HCT116 (cell line): ENCODE data around the gene CTSW. TPM values are rescaled to one million over a fixed set of nuclear protein-coding genes. Genes with fewer than 3 reads are reported as not detected.

ENCODE experiments used
- ATAC-seq: fragments of 200-7000 bp; cut with Tn5 transposase; 2 replicates; pipeline ENCODE4 v1.9.1; 2020; ENCODE audit warnings: mild to moderate bottlenecking, moderate library complexity
- BruUV-seq: library from RNA; stranded (reverse); fragments of 400-500 nt; replicated peaks from 2 replicates; lab custom pipeline; 2021; lab: Mats Ljungman, UMichigan
- CTCF ChIA-PET: fragments of 300-600 bp; sonication (Branson Sonifier 250); formaldehyde crosslinking; loops from one replicate; lab custom pipeline; 2021; ENCODE audit warnings: antibody characterized with exemption; lab: Charles Lee
- POLR2A ChIA-PET: fragments of 300-600, 350-600 bp; sonication (Branson Sonifier 250); formaldehyde crosslinking; loops from one replicate; lab custom pipeline; 2021; ENCODE audit warnings: antibody characterized with exemption; lab: Charles Lee
- RAD21 ChIA-PET, 2 experiments: fragments of 300-600 bp; sonication (Branson Sonifier 250); formaldehyde crosslinking; loops; one replicate each; lab custom pipeline; 2023; ENCODE audit warnings: low total read pairs in 2 of 2; ENCODE audit not compliant: uncharacterized antibody in 2 of 2, unreplicated experiment in 2 of 2, low non-redundant PET in 1 of 2; lab: Charles Lee
- DNase-seq: peaks from one replicate; pipeline ENCODE4 v3.0.0-alpha.2; 2010; ENCODE audit warnings: low read depth, low spot score
- H2AFZ ChIP-seq: fragments of 200-600 bp; shearing (Covaris generic), sonication (generic); 2 replicates; pipeline ENCODE4 v1.6.1; 2017; ENCODE audit warnings: low read depth, mixed run types, mixed read lengths, antibody characterized with exemption, low read length; ENCODE audit not compliant: poor library complexity, severe bottlenecking
- H3K27ac ChIP-seq: 2 replicates; pipeline ENCODE4 v1.5.1; 2012; ENCODE audit warnings: low read depth, low read length
- H3K27me3 ChIP-seq: fragments of 200-600 bp; sonication (generic); 2 replicates; pipeline ENCODE4 v1.6.1; 2016; ENCODE audit warnings: mixed run types, low read length, mixed read lengths; ENCODE audit not compliant: insufficient read depth
- H3K36me3 ChIP-seq, 2 experiments: fragments of 200-500 bp in 1 of 2; fragments of 200-600 bp in 1 of 2; sonication (Bioruptor generic) in 1 of 2; sonication (generic) in 1 of 2; 2 replicates each; pipeline versions ENCODE4 v1.5.1 to v1.6.1; 2014 to 2016; ENCODE audit warnings: low read length in 2 of 2, inconsistent platforms in 1 of 2, mixed read lengths in 1 of 2, mixed run types in 1 of 2; ENCODE audit not compliant: insufficient read depth in 2 of 2, control insufficient read depth in 1 of 2
- H3K4me1 ChIP-seq, 2 experiments: fragments of 200-600 bp in 1 of 2; sonication (generic) in 1 of 2; 2 replicates each; pipeline versions ENCODE4 v1.5.1 to v1.6.1; 2012 to 2017; ENCODE audit warnings: low read length in 2 of 2, inconsistent platforms in 1 of 2, mild to moderate bottlenecking in 1 of 2, mixed read lengths in 1 of 2, mixed run types in 1 of 2, moderate library complexity in 1 of 2; ENCODE audit not compliant: insufficient read depth in 2 of 2, control insufficient read depth in 1 of 2
- H3K4me2 ChIP-seq: fragments of 200-600 bp; sonication (generic); 2 replicates; pipeline ENCODE4 v1.6.1; 2017; ENCODE audit warnings: mixed run types, low read length, mixed read lengths
- H3K4me3 ChIP-seq, 2 experiments: fragments of 200-600 bp in 1 of 2; sonication (generic) in 1 of 2; replicated peaks in 1 of 2; 2 replicates each; pipeline ENCODE4 v1.5.1; 2011 to 2016; ENCODE audit warnings: low read length in 2 of 2, control low read depth in 1 of 2, low read depth in 1 of 2, mild to moderate bottlenecking in 1 of 2, mixed read lengths in 1 of 2, mixed run types in 1 of 2
- H3K79me2 ChIP-seq: fragments of 200-600 bp; sonication (generic); 2 replicates; pipeline ENCODE4 v1.6.1; 2017; ENCODE audit warnings: mild to moderate bottlenecking, mixed run types, low read length, moderate library complexity, mixed read lengths; ENCODE audit not compliant: insufficient read depth
- H3K9ac ChIP-seq: fragments of 200-600 bp; sonication (generic); 2 replicates; pipeline ENCODE4 v1.6.1; 2016; ENCODE audit warnings: low read length, mixed read lengths
- H3K9me2 ChIP-seq: fragments of 200-600 bp; sonication (generic), shearing (Covaris generic); 2 replicates; pipeline ENCODE4 v1.6.1; 2017; ENCODE audit warnings: mixed run types, mild to moderate bottlenecking, moderate library complexity; ENCODE audit not compliant: insufficient read depth
- H3K9me3 ChIP-seq, 2 experiments: fragments of 200-500 bp in 1 of 2; fragments of 200-600 bp in 1 of 2; sonication (Bioruptor generic) in 1 of 2; sonication (generic) in 1 of 2; 2 replicates each; pipeline ENCODE4 v1.6.1; 2014 to 2017; ENCODE audit warnings: low read length in 2 of 2, mixed read lengths in 2 of 2, inconsistent platforms in 1 of 2, low read depth in 1 of 2, mild to moderate bottlenecking in 1 of 2, mixed run types in 1 of 2, moderate library complexity in 1 of 2; ENCODE audit not compliant: control insufficient read depth in 1 of 2, insufficient read depth in 1 of 2
- H4K20me1 ChIP-seq: fragments of 200-600 bp; sonication (generic), shearing (Covaris generic); 2 replicates; pipeline ENCODE4 v1.6.1; 2017; ENCODE audit warnings: mixed run types, mild to moderate bottlenecking, moderate library complexity; ENCODE audit not compliant: insufficient read depth
- ATF3 ChIP-seq: IDR thresholded peaks from 2 replicates; pipeline ENCODE4 v1.6.1; 2012
- CBX3 ChIP-seq: IDR thresholded peaks from 2 replicates; pipeline ENCODE4 v1.6.1; 2012; ENCODE audit warnings: low read depth
- CEBPB ChIP-seq: IDR thresholded peaks from 2 replicates; pipeline ENCODE4 v1.6.1; 2012; ENCODE audit warnings: low read depth
- EGR1 ChIP-seq: IDR thresholded peaks from 2 replicates; pipeline ENCODE4 v1.6.1; 2012; ENCODE audit warnings: low read depth
- ELF1 ChIP-seq: IDR thresholded peaks from 2 replicates; pipeline ENCODE4 v1.6.1; 2012; ENCODE audit warnings: low read depth, borderline replicate concordance
- EZH2 ChIP-seq: fragments of 200-600 bp; sonication (generic); IDR thresholded peaks from 2 replicates; pipeline ENCODE4 v1.6.1; 2017; ENCODE audit warnings: antibody characterized with exemption, mixed run types
- FOSL1 ChIP-seq: IDR thresholded peaks from 2 replicates; pipeline ENCODE4 v1.6.1; 2012; ENCODE audit warnings: low read depth
- JUND ChIP-seq: IDR thresholded peaks from 2 replicates; pipeline ENCODE4 v1.6.1; 2012
- MAX ChIP-seq: IDR thresholded peaks from 2 replicates; pipeline ENCODE4 v1.6.1; 2012
- POLR2A ChIP-seq: IDR thresholded peaks from 2 replicates; pipeline ENCODE4 v1.7.0; 2011; ENCODE audit warnings: borderline replicate concordance; ENCODE audit not compliant: insufficient read depth, insufficient read length; ENCODE audit errors: extremely low read depth
- POLR2AphosphoS5 ChIP-seq: IDR thresholded peaks from 2 replicates; pipeline ENCODE4 v1.6.1; 2011; ENCODE audit warnings: mild to moderate bottlenecking, low read depth, low read length, moderate library complexity
- RAD21 ChIP-seq: IDR thresholded peaks from 2 replicates; pipeline ENCODE4 v1.6.1; 2012; ENCODE audit warnings: low read depth, mild to moderate bottlenecking
- SIN3A ChIP-seq: IDR thresholded peaks from 2 replicates; pipeline ENCODE4 v1.6.1; 2012; ENCODE audit warnings: low read depth
- SRF ChIP-seq: IDR thresholded peaks from 2 replicates; pipeline ENCODE4 v1.6.1; 2012; ENCODE audit warnings: low read depth
- TCF7L2 ChIP-seq: IDR thresholded peaks from 2 replicates; pipeline ENCODE4 v1.7.0; 2011; ENCODE audit warnings: borderline replicate concordance, inconsistent platforms; ENCODE audit not compliant: insufficient read depth, insufficient read length; ENCODE audit errors: extremely low read depth
- YY1 ChIP-seq: IDR thresholded peaks from 2 replicates; pipeline ENCODE4 v1.6.1; 2011; ENCODE audit warnings: low read length, low read depth, moderate library complexity, mild to moderate bottlenecking; ENCODE audit not compliant: insufficient replicate concordance; ENCODE audit errors: extremely low read depth
- ZFX ChIP-seq: fragments of 450-650 bp; IDR thresholded peaks from 2 replicates; pipeline ENCODE4 v1.6.1; 2017
- ZNF274 ChIP-seq: fragments of 200-500 bp; sonication (Bioruptor generic); IDR thresholded peaks from 2 replicates; pipeline ENCODE4 v1.6.1; 2014; ENCODE audit warnings: mild to moderate bottlenecking, low read depth, low read length, inconsistent platforms
- intact Hi-C: fragments of 100-400 bp; cut with micrococcal nuclease; formaldehyde crosslinking; loops from 2 replicates; pipeline ENCODE4 v1.10.0; 2022
- total RNA-seq: library from RNA; stranded (reverse); gene quantifications from one replicate; pipeline ENCODE4 v1.2.1, GENCODE V29; 2021; ENCODE audit not compliant: unreplicated experiment

Gene CTSW
- total RNA-seq, 1 experiment from 2014 or later, result not detected

- CTCF ChIA-PET, result interaction anchor here (0.6 to 4.3 kb wide), 6 partner anchors 20 to 147 kb away, joined by 3 to 82 read pairs (median 10); partner anchors contain the start of genes AP5B1, CCDC85B, FIBP and KAT5
Observed at GRCh38 chr11:65858681-65859087, 21.0 kb upstream of the CTSW start.

GRCh38 chr11:65859095-65859811 is 20.4 kb upstream of the CTSW start:
- ChIA-PET POLR2A (interaction anchor here (0.6 to 5.3 kb wide), 22 partner anchors 8 to 436 kb away, joined by 3 to 84 read pairs (median 4); partner anchors contain the start of genes BANF1, CCDC85B, FIBP and FOSL1), RAD21 (interaction anchor here (0.5 to 1.2 kb wide), 4 partner anchors 30 to 245 kb away, joined by 3 to 4 read pairs (median 3); partner anchors contain the start of gene KAT5 (in 1 of the 2)), CTCF (interaction anchor here (0.6 to 4.3 kb wide), 30 partner anchors 8 to 300 kb away, joined by 3 to 82 read pairs (median 5); partner anchors contain the start of genes AP5B1, CCDC85B, FIBP and KAT5)
- H4K20me1 ChIP-seq, result peaks cover 15% of the 10 kb centered on the region; the same call in 1 of the 2 replicates
- H3K9me3 ChIP-seq, result no peaks in the 10 kb centered on the region
- H3K36me3 ChIP-seq, result peaks cover 24 to 37% of the 10 kb centered on the region in 2 experiments
- peak overlapping the region; percentile 99 for H3K9ac ChIP-seq
- H2AFZ ChIP-seq, result peak overlapping the region; percentile 50
- H3K4me2 ChIP-seq, result peak overlapping the region; percentile 77
- DNase-seq (peak; percentile 95), ATAC-seq (peak; percentile 66)
- peaks cover 59% of the 10 kb centered on the region for H3K79me2 ChIP-seq
- intact Hi-C loops, result loop anchor here (1.0 kb wide), 1 partner anchor 244 kb away; the partner anchor contains the start of gene PCNX3
- H3K27ac ChIP-seq, result peak overlapping the region; percentile 97
- H3K4me3 ChIP-seq, result peak overlapping the region; percentile 85 to 100
- H3K9me2 ChIP-seq, result no peaks in the 10 kb centered on the region
- H3K4me1 ChIP-seq, result peaks cover 23 to 44% of the 10 kb centered on the region in 2 experiments
- no peaks in the 10 kb centered on the region for H3K27me3 ChIP-seq
- BruUV-seq, result no TSS peak
- TF ChIP-seq EGR1, result no peak
- TF ChIP-seq FOSL1, result no peak
- TF ChIP-seq ELF1, result no peak
- no peak for TF ChIP-seq SRF
- no peak for TF ChIP-seq YY1
- TF ChIP-seq CEBPB, result no peak
- no peak for TF ChIP-seq RAD21
- TF ChIP-seq MAX, result no peak
- TF ChIP-seq SIN3A, result no peak
- peak; percentile 64; the same call in 1 of the 2 replicates for TF ChIP-seq POLR2AphosphoS5
- TF ChIP-seq ZFX, result no peak
- TF ChIP-seq POLR2A, result peak; percentile 78
- no peak for TF ChIP-seq ATF3
- TF ChIP-seq ZNF274, result no peak
- TF ChIP-seq TCF7L2, result peak; percentile 57
- TF ChIP-seq CBX3, result no peak
- TF ChIP-seq EZH2, result no peak
- no peak for TF ChIP-seq JUND

More at GRCh38 chr11:65858681-65859087, 21.0 kb upstream of the CTSW start:
- Histone ChIP-seq H3K27me3 (no peaks in the 10 kb centered on the region), H3K79me2 (peaks cover 63% of the 10 kb centered on the region), H3K27ac (peak overlapping the region; percentile 97), H3K4me3 (peak overlapping the region; percentile 85 to 100), H3K4me2 (peak overlapping the region; percentile 77), H3K9me2 (no peaks in the 10 kb centered on the region), H3K36me3 (peaks cover 25 to 37% of the 10 kb centered on the region in 2 experiments), H4K20me1 (peaks cover 15% of the 10 kb centered on the region; the same call in 1 of the 2 replicates), H3K9me3 (no peaks in the 10 kb centered on the region), H3K4me1 (peaks cover 23 to 44% of the 10 kb centered on the region in 2 experiments), H2AFZ (peak overlapping the region; percentile 50), H3K9ac (peak overlapping the region; percentile 99)
- no TSS peak for BruUV-seq
- ChIA-PET POLR2A (interaction anchor here (0.6 to 5.3 kb wide), 18 partner anchors 7 to 530 kb away, joined by 3 to 84 read pairs (median 6); partner anchors contain the start of genes BANF1, CCDC85B, FIBP and FOSL1), RAD21 (interaction anchor here in 1 of 2 experiments (1.1 kb wide), 1 partner anchor 30 kb away, joined by 3 read pairs; no protein-coding TSS in a partner anchor)
- intact Hi-C loops, result loop anchor here (1.0 kb wide), 2 partner anchors 146 to 243 kb away; partner anchors contain the start of genes KAT5 and PCNX3
- no peak for ATAC-seq
- DNase-seq, result no peak
- TF ChIP-seq ZNF274 (no peak), FOSL1 (no peak), CEBPB (no peak), YY1 (no peak)
